Measurements from ENCODE around the gene TTC33. TPM values are rescaled to one million over a fixed set of nuclear protein-coding genes. Genes with fewer than 3 reads are reported as not detected.
A peak's percentile ranks its signal among the peaks of the same experiment; 100 is the strongest.

TTC33 gene
- total and polyA plus RNA-seq, 2 of the 13 experiments (the other 11 are each of a cell fraction or from before 2014, with no cell fraction given), result 4.5 to 20.0 TPM

- Histone ChIP-seq H3K79me2 (ENCODE audit: insufficient read depth, low read length) (no peaks in the 10 kb centered on the region), H4K20me1 (ENCODE audit: insufficient read depth, low read length) (no peaks in the 10 kb centered on the region), H2AFZ (ENCODE audit: low read length) (no peak overlapping the region), H3K27me3 (ENCODE audit: control insufficient read depth in 1 of 2, insufficient read depth in 2 of 2, low read length in 2 of 2) (no peaks in the 10 kb centered on the region), H3K9ac (ENCODE audit: insufficient read depth, low read depth, low read length) (no peak overlapping the region), H3K4me1 (ENCODE audit: insufficient read depth, low read length) (no peaks in the 10 kb centered on the region), H3K4me2 (ENCODE audit: low read depth, low read length) (no peak overlapping the region), H3K27ac (ENCODE audit: extremely low read length, insufficient read depth, low read length) (no peak overlapping the region), H3K4me3 (replicated peaks in 1 of 3; ENCODE audit: insufficient read depth in 1 of 3, low read depth in 2 of 3, low read length in 3 of 3) (no peak overlapping the region), H3K36me3 (replicated peaks in 1 of 2; ENCODE audit: control insufficient read depth in 1 of 2, insufficient read depth in 2 of 2, low read length in 2 of 2) (no peaks in the 10 kb centered on the region), H3K9me3 (ENCODE audit: low read length) (no peaks in the 10 kb centered on the region)
- in situ Hi-C loops (cut with HindIII; ENCODE audit: extremely low pct_ligation_motif_present, low pct_unique_long_range_greater_than_20kb), result no loop called here
- POLR2A ChIA-PET, result no interaction called here
- no peak for FAIRE-seq
- no peak for ATAC-seq
- TF ChIP-seq SMARCC2 (IDR thresholded peaks at IDR 0.05), result no peak
- no peak for TF ChIP-seq ZFYVE20 (CRISPR knock-in tag; IDR thresholded peaks at IDR 0.05; ENCODE audit: borderline replicate concordance, low read depth)
- TF ChIP-seq MAFF (IDR thresholded peaks at IDR 0.05; ENCODE audit: low read depth, low read length), result peak; percentile 65
- TF ChIP-seq MAFK (conservative IDR thresholded peaks at IDR 0.05 in 1 of 2, IDR thresholded peaks at IDR 0.05 in 1 of 2; ENCODE audit: low read length in 2 of 2), result peak; percentile 68 to 86; a peak in 3 of 4 replicates
- TF ChIP-seq ZXDC (CRISPR knock-in tag; IDR thresholded peaks at IDR 0.05), result no peak
- WGBS (ENCODE audit: low lambda C conversion rate), result 21% methylated on average over 4 of the region's 4 CpGs
- CTCF ChIA-PET (ENCODE audit: low intra/inter-chr PET ratio, low total read pairs), result no interaction called here
- intact Hi-C loops (cut with micrococcal nuclease; ENCODE audit: unreplicated experiment), result no loop called here
- BruUV-seq (replicated peaks), result no TSS peak
- no peak for DNase-seq (ENCODE audit: low spot score)
Observed at GRCh38 chr5:40560474-40561110, 195.2 kb downstream of the TTC33 start.

GRCh38 chr5:40559306-40559705, 196.5 kb downstream of the TTC33 start:
- Histone ChIP-seq H3K9ac (ENCODE audit: insufficient read depth, low read depth, low read length) (no peak overlapping the region), H3K27me3 (ENCODE audit: control insufficient read depth in 1 of 2, insufficient read depth in 2 of 2, low read length in 2 of 2) (no peaks in the 10 kb centered on the region), H3K36me3 (replicated peaks in 1 of 2; ENCODE audit: control insufficient read depth in 1 of 2, insufficient read depth in 2 of 2, low read length in 2 of 2) (no peaks in the 10 kb centered on the region), H3K79me2 (ENCODE audit: insufficient read depth, low read length) (no peaks in the 10 kb centered on the region), H3K4me2 (ENCODE audit: low read depth, low read length) (no peak overlapping the region), H3K9me3 (ENCODE audit: low read length) (no peaks in the 10 kb centered on the region), H4K20me1 (ENCODE audit: insufficient read depth, low read length) (no peaks in the 10 kb centered on the region), H3K4me3 (replicated peaks in 1 of 3; ENCODE audit: insufficient read depth in 1 of 3, low read depth in 2 of 3, low read length in 3 of 3) (no peak overlapping the region), H3K27ac (ENCODE audit: extremely low read length, insufficient read depth, low read length) (no peak overlapping the region), H2AFZ (ENCODE audit: low read length) (no peak overlapping the region), H3K4me1 (ENCODE audit: insufficient read depth, low read length) (peaks cover 7% of the 10 kb centered on the region; the same call in 1 of the 2 replicates)
- DNase-seq (ENCODE audit: low spot score), result no peak
- ChIA-PET POLR2A (no interaction called here), CTCF (ENCODE audit: low intra/inter-chr PET ratio, low total read pairs) (no interaction called here)
- in situ Hi-C loops (cut with HindIII; ENCODE audit: extremely low pct_ligation_motif_present, low pct_unique_long_range_greater_than_20kb), result no loop called here
- intact Hi-C loops (cut with micrococcal nuclease; ENCODE audit: unreplicated experiment), result no loop called here
- no peak for FAIRE-seq
- BruUV-seq (replicated peaks), result no TSS peak
- ATAC-seq, result no peak
- TF ChIP-seq TBX3 (IDR thresholded peaks at IDR 0.05; ENCODE audit: borderline replicate concordance) (no peak), CSRNP2 (CRISPR knock-in tag; conservative IDR thresholded peaks at IDR 0.05; ENCODE audit: low read depth) (no peak), ZNF782 (CRISPR knock-in tag; IDR thresholded peaks at IDR 0.05; ENCODE audit: borderline replicate concordance) (no peak), ZNF770 (CRISPR knock-in tag; IDR thresholded peaks at IDR 0.05) (no peak), ZSCAN29 (CRISPR knock-in tag; conservative IDR thresholded peaks at IDR 0.05) (no peak), SNAPC5 (CRISPR knock-in tag; IDR thresholded peaks at IDR 0.05; ENCODE audit: borderline replicate concordance) (no peak), IRX3 (CRISPR knock-in tag; IDR thresholded peaks at IDR 0.05; ENCODE audit: borderline replicate concordance, low read depth) (no peak)
